Gastrocnemius medialis (tissue), 4 donors: Measurements from ENCODE around the gene TMEM161B. TPM values are rescaled to one million over a fixed set of nuclear protein-coding genes. Genes with fewer than 3 reads are reported as not detected.

ENCODE experiments used
- ATAC-seq, 2 donors: fragments of 150-250 bp; one replicate each; pipeline ENCODE4 v1.9.1; 2016
- DNase-seq, 2 donors: peaks; one replicate each; pipeline ENCODE4 v3.0.0-alpha.2; 2019
- H3K27ac ChIP-seq, 4 donors: fragments of 200-600 bp; sonication (generic); 1 replicate in 1 of 4; 2 replicates in 3 of 4; pipeline ENCODE4 v1.5.1; 2016 to 2018; ENCODE audit warnings: mild to moderate bottlenecking in 2 of 4, moderate library complexity in 1 of 4
- H3K27me3 ChIP-seq, 3 donors: fragments of 200-600 bp; sonication (generic) in 2 of 3; 1 replicate in 1 of 3; 2 replicates in 2 of 3; pipeline versions ENCODE4 v1.5.1 to v1.6.0; 2016 to 2019; ENCODE audit warnings: mild to moderate bottlenecking in 1 of 3, moderate library complexity in 1 of 3
- H3K36me3 ChIP-seq, 2 donors: fragments of 200-600 bp; sonication (generic) in 1 of 2; one replicate each; pipeline ENCODE4 v1.5.1; 2017 to 2018
- H3K4me1 ChIP-seq, 2 donors: fragments of 200-600 bp; sonication (generic) in 1 of 2; one replicate each; pipeline ENCODE4 v1.5.1; 2016 to 2017; ENCODE audit warnings: mild to moderate bottlenecking in 2 of 2
- H3K4me3 ChIP-seq, 4 donors: fragments of 200-600 bp; sonication (generic) in 3 of 4; 1 replicate in 1 of 4; 2 replicates in 3 of 4; pipeline ENCODE4 v1.5.1; 2016 to 2019; ENCODE audit warnings: mild to moderate bottlenecking in 2 of 4
- H3K9me3 ChIP-seq, 3 donors: fragments of 200-600 bp; sonication (generic) in 2 of 3; 1 replicate in 1 of 3; 2 replicates in 2 of 3; pipeline ENCODE4 v1.5.1; 2016 to 2019
- CTCF ChIP-seq, 5 experiments: fragments of 450-650 bp in 3 of 5; fragments of 200-600 bp in 2 of 5; sonication (generic) in 2 of 5; IDR thresholded peaks in 4 of 5; conservative IDR thresholded peaks in 1 of 5; 1 replicate in 4 of 5; 2 replicates in 1 of 5; pipeline ENCODE4 v1.5.1; 2016 to 2019; ENCODE audit warnings: antibody characterized with exemption in 5 of 5, mild to moderate bottlenecking in 3 of 5, moderate library complexity in 3 of 5
- POLR2A ChIP-seq, 2 donors: fragments of 450-650 bp; IDR thresholded peaks; one replicate each; pipeline ENCODE4 v1.6.1; 2017; ENCODE audit warnings: antibody characterized with exemption in 2 of 2, mild to moderate bottlenecking in 2 of 2, moderate library complexity in 2 of 2
- in situ Hi-C, 4 donors: fragments of 200-750 bp; cut with MboI; loops; one replicate each; pipeline versions ENCODE4 v1.15.0 to v1.8.0; 2017; ENCODE audit warnings: low sequenced_read_pairs in 4 of 4
- intact Hi-C: fragments of 100-400 bp; cut with DNase I; formaldehyde crosslinking; loops from one replicate; pipeline ENCODE4 v1.15.1; 2023; ENCODE audit warnings: low total_unique reads
- total RNA-seq, 4 donors: library from RNA; depleted of rRNA; stranded (reverse); fragments of >200 nt; gene quantifications; one replicate each; pipeline versions ENCODE4 v1.1.0 to v1.2.3, GENCODE V29; 2016

Gene TMEM161B
- total RNA-seq, 4 donors from 2014 or later: 5.8 to 13.6 (median 6.3) TPM

DNA sequence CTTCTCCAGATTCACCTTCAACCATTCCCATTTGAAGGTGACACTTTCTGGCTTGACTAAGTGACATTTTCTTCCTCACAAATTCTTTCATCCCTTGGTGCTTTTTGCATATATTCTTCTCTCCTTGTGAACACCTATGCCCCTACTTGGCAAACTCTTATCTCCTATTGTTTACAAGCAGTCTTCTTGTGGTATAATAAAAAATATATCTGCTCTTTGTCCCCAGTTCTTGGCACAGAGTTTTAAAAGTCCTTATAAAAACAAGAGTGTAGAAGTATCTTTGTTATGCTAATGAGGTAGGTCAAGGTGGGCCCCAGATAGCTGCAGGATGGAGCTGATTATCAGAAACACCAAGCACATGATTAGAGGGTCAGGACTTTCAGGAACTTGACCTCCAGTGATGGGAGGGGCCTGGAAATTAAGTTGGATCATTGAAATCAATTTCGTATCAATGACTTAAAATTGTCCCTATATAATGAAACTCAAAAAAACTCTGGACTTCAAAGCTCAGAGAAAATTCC, 38.0 kb downstream of the TMEM161B start:
- no peak for ATAC-seq
- in situ Hi-C loops: no loop called here
- H3K36me3 ChIP-seq: peaks cover 0 to 4% of the 10 kb centered on the region in 2 donors

GRCh38 chr5:88226881-88227450, 41.7 kb downstream of the TMEM161B start:
- TF ChIP-seq CTCF (IDR thresholded peaks at IDR 0.05 in 4 of 5, conservative IDR thresholded peaks at IDR 0.05 in 1 of 5) (no peak), POLR2A (IDR thresholded peaks at IDR 0.05) (no peak)
- Histone ChIP-seq H3K9me3 (no peaks in the 10 kb centered on the region), H3K36me3 (peaks cover 0 to 4% of the 10 kb centered on the region in 2 donors), H3K27ac (no peak overlapping the region), H3K4me1 (no peaks in the 10 kb centered on the region), H3K27me3 (no peaks in the 10 kb centered on the region), H3K4me3 (no peak overlapping the region)
- in situ Hi-C loops (no loop called here), intact Hi-C loops (no loop called here)
- ATAC-seq: no peak
- DNase-seq: no peak

More for the DNA sequence above, 38.0 kb downstream of the TMEM161B start:
- Histone ChIP-seq H3K4me1 (no peaks in the 10 kb centered on the region), H3K27me3 (no peaks in the 10 kb centered on the region), H3K27ac (no peak overlapping the region), H3K4me3 (no peak overlapping the region), H3K9me3 (no peaks in the 10 kb centered on the region)
- intact Hi-C loops: no loop called here
- no peak for TF ChIP-seq POLR2A (IDR thresholded peaks at IDR 0.05)
- no peak for TF ChIP-seq CTCF (IDR thresholded peaks at IDR 0.05 in 4 of 5, conservative IDR thresholded peaks at IDR 0.05 in 1 of 5)
- DNase-seq: no peak

- H3K4me1 ChIP-seq: no peaks in the 10 kb centered on the region
- DNase-seq: no peak
- intact Hi-C loops (no loop called here), in situ Hi-C loops (no loop called here)
- no peak overlapping the region for H3K4me3 ChIP-seq
- peaks cover 0 to 18% of the 10 kb centered on the region in 2 donors for H3K36me3 ChIP-seq
- no peak for ATAC-seq
- no peaks in the 10 kb centered on the region for H3K9me3 ChIP-seq
- H3K27me3 ChIP-seq: no peaks in the 10 kb centered on the region
- TF ChIP-seq POLR2A (IDR thresholded peaks at IDR 0.05) (no peak), CTCF (IDR thresholded peaks at IDR 0.05 in 4 of 5, conservative IDR thresholded peaks at IDR 0.05 in 1 of 5) (no peak)
- no peak overlapping the region for H3K27ac ChIP-seq
Observed at GRCh38 chr5:88214655-88215054, 54.0 kb downstream of the TMEM161B start.

- Histone ChIP-seq H3K27me3 (no peaks in the 10 kb centered on the region), H3K4me1 (no peaks in the 10 kb centered on the region), H3K27ac (no peak overlapping the region), H3K9me3 (no peaks in the 10 kb centered on the region), H3K4me3 (no peak overlapping the region), H3K36me3 (peaks cover 0 to 18% of the 10 kb centered on the region in 2 donors)
- ATAC-seq: no peak
- TF ChIP-seq CTCF (IDR thresholded peaks at IDR 0.05 in 4 of 5, conservative IDR thresholded peaks at IDR 0.05 in 1 of 5) (no peak), POLR2A (IDR thresholded peaks at IDR 0.05) (no peak)
- no peak for DNase-seq
- intact Hi-C loops: no loop called here
- in situ Hi-C loops: no loop called here
Observed at GRCh38 chr5:88207575-88207974, 61.1 kb downstream of the TMEM161B start.
